Stimulated activated CD8-positive, alpha-beta memory T cell treated with anti-CD3 and anti-CD28 coated beads, Interleukin-15, amount 100 ng/mL, for 1 hour (primary cell): Measurements from ENCODE around the gene SPSB1.

Experiments
- DNase-seq: peaks from one replicate; pipeline ENCODE4 v3.0.0-alpha.2; 2020; ENCODE audit warnings: low read depth

The SPSB1 gene

DNA sequence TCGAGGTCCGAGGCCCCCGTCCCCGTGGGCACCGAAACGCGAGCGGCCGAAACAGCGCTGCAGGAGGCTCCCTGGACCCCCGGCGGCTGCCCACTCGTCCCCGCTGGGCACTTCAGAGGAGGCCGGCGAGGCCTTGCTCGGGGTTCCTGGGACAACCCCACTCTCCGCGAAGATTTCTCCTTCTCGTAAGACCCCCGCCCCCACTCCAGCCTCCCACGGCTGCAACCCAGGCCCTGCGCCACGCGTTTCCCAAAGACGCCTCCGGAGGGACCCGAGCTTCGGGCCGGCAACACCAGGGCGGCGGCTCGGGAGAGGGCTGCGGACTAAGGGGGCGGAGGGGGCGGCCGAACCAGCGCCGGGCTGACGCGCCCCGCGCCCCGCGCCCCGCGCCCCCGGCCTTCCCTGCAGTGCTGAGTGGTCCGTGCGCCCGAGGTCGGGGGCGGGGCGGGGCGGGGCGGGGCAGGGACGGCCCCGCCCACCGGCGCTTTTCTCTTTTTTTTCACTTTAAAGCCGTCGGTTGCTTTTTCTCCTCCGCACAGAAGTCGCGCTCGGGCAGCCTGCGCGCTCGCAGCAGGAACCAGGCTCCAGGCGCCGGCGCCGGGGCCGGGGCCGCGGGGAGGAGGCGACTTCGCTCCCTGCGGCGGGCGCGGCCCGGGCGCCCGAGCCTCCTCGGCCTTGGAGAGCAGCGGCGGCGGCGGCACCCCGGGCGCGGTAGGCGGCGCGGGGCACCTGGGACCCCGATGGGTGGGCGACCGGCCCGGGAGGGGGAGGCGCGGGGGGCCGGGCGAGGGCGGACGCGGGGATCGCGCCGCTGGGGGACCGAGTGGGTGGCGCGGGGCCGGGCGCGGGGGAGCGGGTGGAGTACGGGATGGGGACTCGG is at the start of gene SPSB1:
TSS of gene SPSB1 (plus strand) at position 534 of the 880 bp plus-strand sequence. CDS start 62,998 bp downstream, outside the sequence.
- DNase-seq, result peak; percentile 29

DNA sequence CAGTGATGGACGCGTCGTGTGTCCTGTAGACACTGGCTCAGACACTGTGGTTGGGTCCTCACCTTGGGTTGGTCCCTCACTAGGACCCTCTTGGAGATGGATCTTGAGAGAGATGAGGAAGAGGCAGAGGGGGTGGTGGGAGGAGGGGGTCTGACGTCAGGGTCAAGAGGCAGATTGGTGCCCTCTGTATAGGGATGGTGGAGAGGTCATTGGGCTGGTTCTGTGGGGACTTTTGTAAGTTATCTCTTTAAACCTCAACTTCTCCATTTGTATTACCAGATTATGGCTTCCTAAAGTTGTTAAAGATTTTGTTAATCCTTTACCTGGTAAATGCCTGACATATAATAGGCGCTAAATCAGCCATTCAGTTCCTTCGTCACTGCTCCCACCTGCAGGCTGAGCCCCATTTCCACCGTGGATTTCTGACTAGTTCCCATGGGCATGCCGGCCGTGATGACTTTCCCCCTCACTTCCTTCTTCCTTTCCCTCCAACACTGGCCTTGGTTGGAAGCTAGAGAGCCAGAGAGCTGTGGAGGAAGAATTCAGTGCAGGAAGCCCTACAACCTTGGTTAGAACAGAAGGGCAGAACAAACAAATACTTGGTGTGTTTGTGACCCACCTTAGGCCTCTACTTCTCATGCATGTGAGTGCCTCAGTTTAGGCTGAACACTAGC is 49.5 kb upstream of the SPSB1 start:
- no peak for DNase-seq

DNA sequence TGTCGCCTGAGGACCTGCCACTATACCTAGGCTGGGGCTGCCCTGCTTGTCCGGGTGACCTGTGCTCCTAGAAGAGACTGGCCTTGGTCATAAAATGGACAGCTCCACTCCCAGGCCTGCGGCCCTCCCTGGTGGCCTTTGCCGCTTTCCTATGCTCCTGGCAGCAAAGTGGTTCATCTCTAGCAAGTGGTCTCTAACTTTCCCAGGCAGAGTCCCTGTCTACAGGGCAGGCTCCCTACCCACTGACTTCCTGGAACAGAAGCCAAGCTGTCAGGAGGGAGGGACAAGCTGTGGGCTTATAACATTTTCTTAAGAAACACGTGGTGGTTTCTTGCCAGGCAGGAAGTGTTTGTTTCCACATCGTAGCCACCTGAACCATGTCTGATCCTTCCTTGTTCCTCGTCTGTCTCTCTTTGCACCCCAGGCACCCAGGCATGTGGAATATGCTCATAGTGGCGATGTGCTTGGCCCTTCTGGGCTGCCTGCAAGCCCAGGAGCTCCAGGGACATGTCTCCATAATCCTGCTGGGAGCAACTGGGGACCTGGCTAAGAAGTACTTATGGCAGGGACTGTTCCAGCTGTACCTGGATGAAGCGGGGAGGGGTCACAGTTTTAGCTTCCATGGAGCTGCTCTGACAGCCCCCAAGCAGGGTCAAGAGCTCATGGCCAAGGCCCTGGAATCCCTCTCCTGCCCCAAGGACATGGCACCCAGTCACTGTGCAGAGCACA is 48.0 kb upstream of the SPSB1 start:
- DNase-seq, result no peak

GRCh38 chr1:9245230-9245619 is 47.5 kb upstream of the SPSB1 start:
- DNase-seq, result no peak

- DNase-seq, result no peak
Measured at GRCh38 chr1:9245661-9246060, 47.0 kb upstream of the SPSB1 start.

DNA sequence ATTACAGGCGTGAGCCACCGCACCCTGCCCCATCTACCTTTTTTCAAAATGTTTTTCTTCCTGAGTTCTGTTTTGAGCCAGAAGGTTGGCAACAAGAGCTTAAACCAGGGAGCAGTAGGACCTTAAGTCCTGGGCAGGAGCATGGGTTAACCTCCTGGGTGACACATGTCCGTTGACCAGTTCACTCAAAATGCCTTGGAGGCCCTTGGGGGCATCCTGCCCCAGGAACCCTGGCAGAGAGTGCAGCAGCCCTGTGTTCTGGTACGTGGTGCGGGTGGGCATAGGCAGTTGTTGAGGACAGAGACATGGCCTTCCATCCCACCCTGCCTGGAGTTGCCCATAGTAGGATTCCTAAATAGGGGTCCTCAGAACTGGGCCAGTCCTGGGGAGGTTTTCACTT is 46.5 kb upstream of the SPSB1 start:
- no peak for DNase-seq

DNA sequence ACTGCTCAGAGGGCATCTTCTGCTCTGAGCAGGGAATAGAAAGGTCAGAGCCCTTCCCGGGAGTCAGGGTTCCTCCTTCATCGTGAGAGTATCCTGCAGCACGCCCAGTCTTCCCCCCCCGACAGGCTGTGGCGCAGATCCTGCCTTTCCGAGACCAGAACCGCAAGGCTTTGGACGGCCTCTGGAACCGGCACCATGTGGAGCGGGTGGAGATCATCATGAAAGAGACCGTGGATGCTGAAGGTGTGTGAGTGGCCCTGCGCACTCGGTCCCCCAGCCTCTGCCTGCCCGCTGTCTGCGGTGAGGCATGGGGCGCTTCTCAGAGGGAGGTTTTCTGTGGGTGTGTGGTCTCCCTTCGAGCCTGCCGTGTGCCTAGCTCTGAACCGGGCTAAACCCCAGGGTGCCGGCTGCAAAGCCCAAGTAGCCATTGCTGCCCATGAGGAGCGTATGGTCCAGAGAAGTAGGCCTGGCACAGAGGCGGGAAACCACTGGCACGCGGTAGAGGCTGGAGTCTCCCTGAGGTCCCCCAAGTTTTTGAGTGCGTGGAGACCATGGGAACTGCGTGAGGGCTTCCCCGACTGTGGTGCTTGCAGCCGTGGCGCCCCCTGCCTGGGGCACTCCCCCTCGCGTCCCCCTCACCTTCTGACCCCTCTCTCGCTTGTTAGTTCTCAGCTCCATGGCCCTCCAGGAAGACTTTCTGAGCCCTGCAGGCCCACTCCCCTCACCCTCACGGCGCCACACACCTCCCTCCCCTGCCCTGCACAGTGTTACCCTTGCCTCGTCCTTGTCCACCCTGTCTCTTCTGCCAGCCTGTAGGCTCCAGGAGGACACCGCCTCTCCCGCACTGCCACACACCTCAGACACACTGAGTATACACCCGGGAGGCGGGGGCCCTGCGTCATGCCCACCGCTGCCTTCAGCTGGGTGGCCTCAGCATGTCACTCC is 45.6 kb upstream of the SPSB1 start:
- DNase-seq, result no peak

- no peak for DNase-seq
Measured at GRCh38 chr1:9247894-9248293, 44.8 kb upstream of the SPSB1 start.

DNA sequence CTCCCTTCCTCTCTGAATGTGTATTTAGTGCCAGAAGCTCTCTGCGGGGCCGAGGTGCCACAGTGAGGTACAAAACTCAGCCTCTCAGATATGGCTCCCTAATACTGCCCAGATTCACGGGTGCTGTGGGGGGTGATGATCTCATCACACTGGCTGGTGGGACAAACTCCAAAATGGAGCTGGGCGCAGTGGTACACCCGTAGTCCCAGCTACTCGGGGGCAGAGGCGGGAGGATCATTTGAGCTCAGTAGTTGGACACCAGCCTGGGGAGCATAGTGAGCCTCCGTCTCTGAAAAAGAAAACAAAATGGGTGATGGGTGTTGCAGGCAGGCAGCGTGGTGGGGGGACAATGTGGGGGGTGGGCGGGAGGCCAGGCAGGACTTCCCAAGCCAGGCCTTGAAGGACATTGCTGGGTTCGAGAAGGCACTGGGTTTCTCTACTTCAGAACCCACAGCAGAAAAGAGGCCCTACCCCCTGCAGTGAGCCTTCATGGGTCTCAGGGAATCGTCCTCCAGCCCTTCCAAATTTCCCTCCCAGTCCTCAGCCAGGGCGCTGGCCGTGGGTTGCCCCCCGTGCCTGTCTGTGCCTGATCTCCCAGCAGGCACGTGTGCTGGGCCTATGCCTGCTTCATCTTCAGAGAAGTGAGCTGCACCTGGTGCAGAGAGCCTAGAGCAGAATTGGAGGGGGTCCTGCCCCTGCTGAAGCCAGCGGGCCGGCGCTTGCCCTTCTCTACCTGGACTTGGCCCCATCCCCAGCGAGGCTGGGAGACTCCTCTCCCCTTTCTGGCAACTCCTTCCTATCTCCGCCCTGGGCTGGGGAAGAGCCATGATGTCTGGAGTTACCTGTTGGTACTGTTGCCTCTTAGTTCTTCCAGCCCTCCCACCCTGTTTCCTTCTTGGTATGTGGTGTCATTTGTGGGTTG is 44.1 kb upstream of the SPSB1 start:
- DNase-seq, result no peak

GRCh38 chr1:9249263-9249533 is 43.5 kb upstream of the SPSB1 start:
- DNase-seq, result no peak

GRCh38 chr1:9249534-9250410 is 42.9 kb upstream of the SPSB1 start:
- no peak for DNase-seq

GRCh38 chr1:9250411-9251381 is 42.0 kb upstream of the SPSB1 start:
- DNase-seq, result no peak

DNA sequence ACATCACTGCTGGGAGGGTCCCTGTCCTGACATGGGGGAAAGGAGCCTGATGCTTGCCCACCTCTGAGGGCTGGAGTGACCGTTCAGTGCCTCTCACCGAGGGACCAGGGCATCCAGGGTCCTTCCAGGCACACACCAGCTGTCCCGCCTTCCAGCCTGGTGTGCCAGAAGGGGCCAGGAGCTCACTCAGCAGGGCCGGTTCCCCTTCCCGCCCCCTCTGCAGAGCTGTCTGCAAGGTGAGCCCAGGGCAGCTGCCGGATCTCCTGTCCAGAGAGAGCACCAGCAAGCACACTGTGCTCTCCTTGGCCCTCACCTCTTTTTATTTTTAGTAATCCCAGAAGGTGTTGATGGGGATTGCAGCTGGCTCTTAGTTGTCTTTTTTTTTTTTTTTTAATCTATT is 41.2 kb upstream of the SPSB1 start:
- DNase-seq, result no peak

- DNase-seq, result no peak
Measured at GRCh38 chr1:9253004-9253403, 39.7 kb upstream of the SPSB1 start.

DNA sequence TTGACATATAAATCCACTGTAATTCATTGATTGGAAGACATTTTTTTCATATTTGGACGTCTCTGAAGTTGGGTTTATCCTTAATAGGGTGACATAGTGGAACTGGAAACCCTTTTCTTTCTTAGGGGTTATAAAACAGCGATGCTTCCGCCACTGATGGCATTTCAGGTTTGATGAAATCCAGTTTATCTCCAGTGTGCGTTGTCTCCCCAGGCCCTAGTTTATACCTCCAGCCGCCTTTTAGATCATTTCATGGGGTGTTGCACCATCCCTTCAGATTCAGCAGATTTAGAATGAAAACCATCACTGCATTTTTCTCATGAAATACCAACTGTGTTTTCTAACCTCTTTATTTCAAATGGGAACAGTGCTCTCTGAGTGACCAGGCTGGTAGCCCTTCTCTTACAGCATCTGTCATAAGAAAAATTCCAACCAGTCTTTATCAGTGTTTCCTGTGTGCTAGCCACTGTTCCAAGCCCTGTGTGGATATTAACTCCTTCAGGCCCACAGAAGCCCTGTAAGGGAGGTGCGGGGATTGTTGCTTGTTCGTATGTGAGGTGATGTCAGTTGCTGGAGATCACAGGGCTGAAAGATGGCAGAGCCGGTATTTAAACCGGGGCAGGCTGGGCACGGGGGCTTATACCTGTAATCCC is 39.1 kb upstream of the SPSB1 start:
- no peak for DNase-seq

- DNase-seq, result no peak
Measured at GRCh38 chr1:9256332-9256731, 36.4 kb upstream of the SPSB1 start.

DNA sequence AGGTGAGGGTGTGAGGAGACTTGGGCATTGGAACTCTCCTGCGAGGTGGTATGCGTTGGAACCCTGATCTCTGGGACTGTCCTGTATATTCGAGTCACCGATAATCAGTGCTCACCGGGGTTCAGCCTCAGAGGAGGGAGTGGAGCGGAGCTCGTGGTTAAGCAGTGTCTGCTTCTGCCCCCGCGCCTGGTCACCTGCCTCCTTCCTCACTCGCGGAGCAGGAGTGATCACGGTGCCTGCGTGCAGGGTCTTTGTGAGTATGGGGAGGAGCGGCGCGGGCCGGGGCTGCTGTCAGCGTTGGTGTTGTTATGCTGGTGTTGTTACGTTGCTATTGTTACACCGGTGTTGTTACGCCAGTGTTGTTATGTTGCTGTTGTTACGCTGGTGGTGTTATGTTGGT is 34.8 kb upstream of the SPSB1 start:
- DNase-seq, result no peak

- no peak for DNase-seq
Measured at GRCh38 chr1:9258629-9259028, 34.1 kb upstream of the SPSB1 start.
